WI38 (cell line): ENCODE data around the gene ALDH9A1.

Source experiments
- H3K4me3 ChIP-seq: 2 replicates; pipeline ENCODE4 v1.5.1; 2011; ENCODE audit warnings: low read depth, mild to moderate bottlenecking, control low read depth, low read length
- TF ChIP-seq, protein P1 (sequence below): IDR thresholded peaks from 2 replicates; pipeline ENCODE4 v1.5.1; 2012; ENCODE audit warnings: low read depth, mild to moderate bottlenecking, control low read depth, low read length

Gene ALDH9A1

DNA sequence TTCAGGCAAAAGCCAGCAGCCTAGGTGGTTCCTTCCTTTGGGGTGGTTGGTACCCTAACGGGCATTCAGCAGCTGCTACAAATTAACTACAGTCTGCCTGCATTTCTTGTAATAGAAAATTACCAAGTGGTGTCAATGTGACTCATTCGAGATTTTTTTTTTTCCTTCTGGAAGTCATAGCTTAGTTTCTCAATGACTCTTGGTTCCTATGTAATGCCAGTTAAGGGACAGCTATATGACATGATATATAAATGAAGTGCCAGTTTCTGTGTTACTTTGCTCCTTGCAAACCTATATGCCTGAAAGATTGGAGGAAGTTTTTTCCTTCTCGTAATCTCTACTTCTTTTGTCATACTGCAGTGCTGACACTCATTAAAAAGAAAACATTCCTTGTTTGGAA, 64.7 kb downstream of the ALDH9A1 start:
- no peak overlapping the region for H3K4me3 ChIP-seq
- TF ChIP-seq, protein P1, sequence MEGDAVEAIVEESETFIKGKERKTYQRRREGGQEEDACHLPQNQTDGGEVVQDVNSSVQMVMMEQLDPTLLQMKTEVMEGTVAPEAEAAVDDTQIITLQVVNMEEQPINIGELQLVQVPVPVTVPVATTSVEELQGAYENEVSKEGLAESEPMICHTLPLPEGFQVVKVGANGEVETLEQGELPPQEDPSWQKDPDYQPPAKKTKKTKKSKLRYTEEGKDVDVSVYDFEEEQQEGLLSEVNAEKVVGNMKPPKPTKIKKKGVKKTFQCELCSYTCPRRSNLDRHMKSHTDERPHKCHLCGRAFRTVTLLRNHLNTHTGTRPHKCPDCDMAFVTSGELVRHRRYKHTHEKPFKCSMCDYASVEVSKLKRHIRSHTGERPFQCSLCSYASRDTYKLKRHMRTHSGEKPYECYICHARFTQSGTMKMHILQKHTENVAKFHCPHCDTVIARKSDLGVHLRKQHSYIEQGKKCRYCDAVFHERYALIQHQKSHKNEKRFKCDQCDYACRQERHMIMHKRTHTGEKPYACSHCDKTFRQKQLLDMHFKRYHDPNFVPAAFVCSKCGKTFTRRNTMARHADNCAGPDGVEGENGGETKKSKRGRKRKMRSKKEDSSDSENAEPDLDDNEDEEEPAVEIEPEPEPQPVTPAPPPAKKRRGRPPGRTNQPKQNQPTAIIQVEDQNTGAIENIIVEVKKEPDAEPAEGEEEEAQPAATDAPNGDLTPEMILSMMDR: no peak

DNA sequence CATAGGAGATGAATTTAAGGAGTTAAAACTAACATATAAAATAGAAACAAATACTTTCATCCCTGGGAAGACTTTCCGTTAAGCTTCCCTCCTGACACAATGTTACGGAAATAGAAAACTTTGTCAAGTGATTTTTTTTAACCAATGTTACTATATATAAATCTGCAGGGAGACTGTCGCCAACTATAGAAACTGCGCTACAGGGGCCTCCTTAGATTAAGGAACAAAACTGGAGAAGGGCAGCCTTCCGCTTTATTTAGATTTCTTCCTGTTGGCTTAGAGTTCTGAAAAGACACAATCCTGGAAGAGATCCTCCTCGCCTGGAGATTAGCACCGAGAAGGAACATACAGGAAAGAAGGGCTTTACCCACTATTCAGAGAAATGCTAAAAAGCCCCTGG, 65.9 kb downstream of the ALDH9A1 start:
- H3K4me3 ChIP-seq: peak overlapping the region; percentile 83

DNA sequence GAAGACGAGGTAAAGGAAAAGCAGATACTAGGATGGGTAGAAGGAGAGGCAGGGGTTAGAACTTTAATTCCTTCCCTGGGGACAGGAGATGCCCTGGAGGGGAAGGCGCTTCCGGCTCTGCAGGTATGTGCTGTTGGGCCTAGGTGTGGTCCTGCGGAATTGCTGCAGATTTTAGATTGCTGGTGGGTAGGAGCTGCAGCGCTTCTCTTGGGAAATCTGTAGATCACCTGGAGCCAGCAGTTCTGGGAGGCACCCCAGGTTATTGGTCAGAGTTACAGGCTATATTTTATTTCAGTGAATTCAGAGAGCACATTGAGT, 66.3 kb downstream of the ALDH9A1 start:
- H3K4me3 ChIP-seq: peak overlapping the region; percentile 83
- TF ChIP-seq, protein P1: no peak

More for the DNA sequence above, 65.9 kb downstream of the ALDH9A1 start:
- TF ChIP-seq, protein P1: no peak

DNA sequence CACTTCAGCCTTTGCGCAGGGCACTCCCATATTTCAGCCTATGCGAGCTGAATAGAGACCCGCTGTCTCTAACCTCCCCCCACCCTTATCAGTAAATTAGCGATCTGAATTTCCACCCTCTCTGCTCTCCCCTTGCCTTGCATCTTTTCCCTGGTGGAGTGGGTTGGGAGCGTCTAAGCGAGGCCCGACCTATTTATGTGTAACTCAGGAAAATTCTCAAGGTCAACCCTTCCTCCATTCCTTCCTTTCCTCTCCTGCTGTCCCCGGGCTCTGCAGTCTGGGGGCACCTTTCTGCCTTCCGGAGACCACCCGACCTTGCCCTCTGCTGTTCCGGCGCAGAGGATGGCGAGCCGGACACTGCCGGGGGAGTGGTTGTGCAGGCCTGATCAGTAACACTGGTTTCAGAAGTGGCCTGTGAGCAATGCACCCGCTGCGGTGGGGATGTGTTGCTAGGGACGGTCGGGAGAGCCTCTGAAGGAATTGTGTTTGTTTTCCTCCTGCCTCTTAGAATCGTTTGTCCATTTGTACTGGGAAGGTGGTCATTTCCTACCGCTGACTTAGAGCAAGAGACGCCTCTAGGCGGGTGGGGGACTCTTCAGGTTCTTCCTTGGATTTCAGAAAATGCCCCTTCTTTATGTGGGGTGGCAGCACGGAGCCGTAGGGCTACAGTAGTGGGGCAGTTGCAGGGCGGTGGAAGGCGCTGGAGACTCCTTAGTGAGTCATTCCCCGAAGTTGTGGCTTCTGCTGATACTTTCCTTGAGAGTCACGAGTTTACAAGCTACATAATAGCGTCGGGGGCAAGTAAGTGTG, 66.8 kb downstream of the ALDH9A1 start:
- TF ChIP-seq, protein P1: 0 out of 2 replicates have a peak, but pooled peaks have one; percentile 12
- peak overlapping the region; percentile 83 for H3K4me3 ChIP-seq

DNA sequence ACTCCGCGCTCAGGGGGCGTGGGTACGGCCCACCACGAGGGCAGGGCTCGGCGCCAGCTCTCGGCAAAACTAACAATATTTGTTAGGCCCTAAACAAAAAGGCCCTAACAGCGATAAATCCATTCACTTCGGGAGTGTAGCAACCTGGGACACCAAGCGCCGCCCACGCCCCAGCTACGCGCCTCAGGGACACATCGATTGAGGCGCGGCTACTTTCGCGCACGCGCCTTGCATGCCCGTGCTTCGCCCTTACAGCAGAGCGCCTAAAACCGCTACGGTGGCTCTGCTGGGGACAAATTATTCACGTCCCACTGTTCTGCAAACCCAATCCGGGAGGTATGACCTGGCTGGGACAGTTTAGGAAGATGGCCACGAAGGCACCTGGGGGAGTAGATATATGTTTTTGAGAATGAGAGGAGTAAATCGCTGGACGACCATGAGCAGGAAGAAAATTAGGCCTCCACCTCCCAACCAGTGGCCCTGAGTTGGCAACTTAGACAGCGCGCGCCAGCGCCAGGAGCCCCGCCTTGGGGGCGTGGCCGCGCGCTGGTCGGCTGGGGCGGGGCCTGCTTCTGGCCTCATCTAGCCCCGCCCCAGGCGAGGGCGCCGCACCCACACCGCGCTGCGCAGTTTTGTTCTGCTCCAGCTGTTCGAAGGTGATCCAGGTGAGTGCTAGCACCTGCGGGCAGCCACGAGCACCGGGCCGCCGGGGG, 67.6 kb downstream of the ALDH9A1 start, which contains the start of gene MGST3:
TSS of gene MGST3 (plus strand) at position 606 of the 713 bp plus-strand sequence. CDS start 18,614 bp downstream, outside the sequence.
- H3K4me3 ChIP-seq: peak within 1 kb of the TSS; percentile 83
- TF ChIP-seq, protein P1: no peak

DNA sequence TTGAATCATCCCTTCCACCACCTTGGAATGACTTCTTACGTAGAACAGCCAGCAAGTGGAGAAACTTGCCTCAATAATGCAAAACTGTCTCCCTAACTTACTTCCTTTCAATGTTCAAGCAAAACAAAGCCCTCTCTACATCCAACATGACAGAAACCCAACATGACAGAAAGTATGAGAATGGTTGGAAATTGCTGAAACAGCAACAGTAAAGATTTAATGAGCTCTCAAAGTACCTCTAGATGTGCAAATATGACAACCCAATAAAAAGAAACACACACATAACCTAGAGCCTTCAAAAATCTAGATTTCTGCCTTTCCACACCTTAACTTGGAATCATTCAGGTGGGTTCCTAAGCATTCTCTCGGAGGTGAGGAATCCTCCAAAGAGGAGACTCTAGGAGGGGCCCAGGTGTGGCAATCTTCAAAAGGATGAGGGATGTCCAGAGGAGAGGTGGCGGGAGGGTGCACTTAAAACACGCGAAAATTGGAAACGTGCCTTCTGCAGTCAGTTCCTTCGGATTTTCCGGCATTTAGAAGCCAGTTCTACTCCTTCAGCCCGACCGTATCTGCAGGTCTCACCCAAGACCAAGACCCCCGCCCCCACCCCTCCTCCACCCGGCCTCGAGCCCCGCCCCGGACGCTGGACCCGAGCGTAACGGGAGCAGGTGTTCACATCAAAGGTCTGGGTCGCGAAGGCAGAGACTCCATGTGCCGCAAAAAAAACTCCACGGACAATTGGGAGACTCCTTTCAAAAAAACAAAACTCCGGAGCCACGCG, 68.3 kb downstream of the ALDH9A1 start:
- TF ChIP-seq, protein P1: no peak
- H3K4me3 ChIP-seq: peak overlapping the region; percentile 83

DNA sequence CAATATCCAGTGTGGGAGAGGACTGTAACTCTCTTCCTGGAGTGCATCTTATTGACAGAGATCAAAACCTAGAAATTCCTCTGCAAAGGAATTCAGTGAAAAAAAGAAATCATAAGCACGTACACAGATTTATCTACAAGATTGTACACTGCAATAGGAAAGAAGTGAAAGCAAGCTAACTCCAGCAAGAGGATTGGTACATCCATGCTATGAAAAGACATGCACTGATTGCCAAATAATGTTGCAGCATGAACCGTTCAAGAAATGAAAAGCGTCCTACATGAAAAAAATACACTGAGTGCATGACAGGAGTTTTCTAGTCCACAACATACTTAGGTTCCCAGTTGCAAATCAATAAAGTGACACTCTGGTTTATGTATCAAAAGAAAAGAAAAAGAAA, 69.2 kb downstream of the ALDH9A1 start:
- TF ChIP-seq, protein P1: no peak
- no peak overlapping the region for H3K4me3 ChIP-seq
